Transverse colon (tissue), 4 donors: ENCODE data around the gene ZNF526.

Source experiments
- CTCF ChIP-seq, 5 experiments: fragments of 200-600 bp in 3 of 5; fragments of 450-650 bp in 2 of 5; sonication (generic) in 3 of 5; IDR thresholded peaks; 1 replicate in 2 of 5; 2 replicates in 3 of 5; pipeline ENCODE4 v1.5.1; 2016 to 2017; ENCODE audit warnings: antibody characterized with exemption in 5 of 5, inconsistent platforms in 3 of 5, mild to moderate bottlenecking in 2 of 5, moderate library complexity in 1 of 5
- EP300 ChIP-seq: sonication (generic); formaldehyde crosslinking; IDR thresholded peaks from one replicate; pipeline ENCODE4 v1.6.1; 2017; ENCODE audit warnings: antibody characterized with exemption, low read depth
- POLR2A ChIP-seq: fragments of 450-650 bp; IDR thresholded peaks from one replicate; pipeline ENCODE4 v1.6.1; 2016; ENCODE audit warnings: antibody characterized with exemption, mild to moderate bottlenecking, moderate library complexity
- POLR2AphosphoS5 ChIP-seq, 3 donors: sonication (generic); formaldehyde crosslinking; IDR thresholded peaks; one replicate each; pipeline ENCODE4 v1.6.1; 2016; ENCODE audit warnings: antibody characterized with exemption in 3 of 3

GRCh38 chr19:42229301-42229854, 9.3 kb downstream of the ZNF526 start:
- no peak for TF ChIP-seq CTCF (IDR thresholded peaks at IDR 0.05)
- TF ChIP-seq POLR2A, result no peak
- no peak for TF ChIP-seq POLR2AphosphoS5 (IDR thresholded peaks at IDR 0.05)
- TF ChIP-seq EP300, result no peak
